C4-2B (cell line): ENCODE results near the gene SEMA3B.
"Not testable (repeated sequence)": the region's sequence is repeated elsewhere in the genome, so short reads cannot be mapped to it uniquely, and the experiment has no call there.

Source experiments
- H3K27ac ChIP-seq: fragments of 450-650 bp; 2 replicates; pipeline ENCODE4 v1.5.1; 2017
- CTCF ChIP-seq: fragments of 450-650 bp; conservative IDR thresholded peaks from 2 replicates; pipeline ENCODE4 v1.5.1; 2017; ENCODE audit warnings: mild to moderate bottlenecking
- ZFX ChIP-seq: fragments of 450-650 bp; IDR thresholded peaks from 2 replicates; pipeline ENCODE4 v1.6.1; 2017

Gene SEMA3B

DNA sequence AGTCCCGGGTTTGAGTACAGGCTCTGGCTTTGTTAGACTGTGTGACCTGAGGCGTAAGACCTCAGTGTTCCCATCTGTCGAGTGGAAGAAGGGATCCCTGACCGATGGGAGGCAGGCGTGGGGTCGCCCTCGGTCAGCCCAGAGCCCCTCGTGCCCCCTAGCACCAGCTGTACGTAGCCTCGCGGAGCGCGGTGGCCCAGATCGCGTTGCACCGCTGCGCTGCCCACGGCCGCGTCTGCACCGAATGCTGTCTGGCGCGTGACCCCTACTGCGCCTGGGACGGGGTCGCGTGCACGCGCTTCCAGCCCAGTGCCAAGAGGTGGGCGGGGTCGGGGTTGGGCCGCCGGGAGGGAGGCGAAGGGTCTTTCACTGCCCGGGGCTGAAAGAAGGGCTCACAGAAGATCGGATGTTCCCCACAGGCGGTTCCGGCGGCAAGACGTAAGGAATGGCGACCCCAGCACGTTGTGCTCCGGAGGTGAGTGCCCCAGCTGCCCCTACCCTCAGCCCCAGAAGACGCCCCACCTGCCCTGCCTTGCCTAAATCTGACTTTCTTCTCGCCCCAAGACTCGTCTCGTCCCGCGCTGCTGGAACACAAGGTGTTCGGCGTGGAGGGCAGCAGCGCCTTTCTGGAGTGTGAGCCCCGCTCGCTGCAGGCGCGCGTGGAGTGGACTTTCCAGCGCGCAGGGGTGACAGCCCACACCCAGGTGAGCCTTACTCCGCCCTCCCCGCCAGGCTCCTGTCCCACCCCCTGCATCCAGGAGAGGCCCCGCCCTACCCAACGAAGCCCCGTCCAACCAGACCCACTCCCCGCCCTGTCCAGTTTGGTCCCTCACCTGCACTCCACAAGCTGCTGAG is 6.4 kb downstream of the SEMA3B start:
- H3K27ac ChIP-seq: no peak overlapping the region
- TF ChIP-seq CTCF: no peak
- no peak for TF ChIP-seq ZFX

GRCh38 chr3:50275996-50276761 is 7.2 kb downstream of the SEMA3B start:
- TF ChIP-seq CTCF (no peak), ZFX (no peak)
- no peak overlapping the region for H3K27ac ChIP-seq

DNA sequence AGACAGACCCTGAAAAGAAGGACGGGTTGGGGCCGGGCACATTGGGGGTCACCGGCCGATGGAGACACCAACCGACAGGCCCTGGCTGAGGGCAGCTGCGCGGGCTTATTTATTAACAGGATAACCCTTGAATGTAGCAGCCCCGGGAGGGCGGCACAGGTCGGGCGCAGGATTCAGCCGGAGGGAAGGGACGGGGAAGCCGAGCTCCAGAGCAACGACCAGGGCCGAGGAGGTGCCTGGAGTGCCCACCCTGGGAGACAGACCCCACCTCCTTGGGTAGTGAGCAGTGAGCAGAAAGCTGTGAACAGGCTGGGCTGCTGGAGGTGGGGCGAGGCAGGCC is 7.8 kb downstream of the SEMA3B start:
- no peak overlapping the region for H3K27ac ChIP-seq
- TF ChIP-seq ZFX: no peak
- no peak for TF ChIP-seq CTCF

- no peak overlapping the region for H3K27ac ChIP-seq
- TF ChIP-seq ZFX (no peak), CTCF (no peak)
Measured at GRCh38 chr3:50278123-50278879, 9.4 kb downstream of the SEMA3B start.

DNA sequence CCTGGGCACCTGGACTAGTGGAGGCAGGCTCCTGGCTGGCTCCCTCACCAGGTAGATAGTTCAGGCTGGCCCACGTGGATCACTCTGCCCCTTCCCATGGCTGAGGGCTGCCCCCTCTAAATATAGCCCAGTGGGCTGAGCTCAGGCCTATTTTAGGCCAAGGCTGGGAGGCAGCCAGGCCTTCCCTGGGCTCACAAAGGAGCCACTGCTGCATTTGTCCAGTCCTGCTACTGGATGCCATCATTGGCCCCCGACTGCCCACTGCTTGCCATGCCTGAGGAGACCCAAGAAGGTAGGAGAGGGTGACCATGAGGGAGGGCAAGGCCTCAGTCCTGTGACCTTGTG is 9.9 kb downstream of the SEMA3B start, which contains the start of gene LSMEM2:
Gene LSMEM2 (plus strand): TSS at position 208 of the 345 bp plus-strand sequence. CDS start 27 bp downstream, at position 235.
- TF ChIP-seq ZFX (no peak), CTCF (no peak)
- no peak within 1 kb of the TSS for H3K27ac ChIP-seq

DNA sequence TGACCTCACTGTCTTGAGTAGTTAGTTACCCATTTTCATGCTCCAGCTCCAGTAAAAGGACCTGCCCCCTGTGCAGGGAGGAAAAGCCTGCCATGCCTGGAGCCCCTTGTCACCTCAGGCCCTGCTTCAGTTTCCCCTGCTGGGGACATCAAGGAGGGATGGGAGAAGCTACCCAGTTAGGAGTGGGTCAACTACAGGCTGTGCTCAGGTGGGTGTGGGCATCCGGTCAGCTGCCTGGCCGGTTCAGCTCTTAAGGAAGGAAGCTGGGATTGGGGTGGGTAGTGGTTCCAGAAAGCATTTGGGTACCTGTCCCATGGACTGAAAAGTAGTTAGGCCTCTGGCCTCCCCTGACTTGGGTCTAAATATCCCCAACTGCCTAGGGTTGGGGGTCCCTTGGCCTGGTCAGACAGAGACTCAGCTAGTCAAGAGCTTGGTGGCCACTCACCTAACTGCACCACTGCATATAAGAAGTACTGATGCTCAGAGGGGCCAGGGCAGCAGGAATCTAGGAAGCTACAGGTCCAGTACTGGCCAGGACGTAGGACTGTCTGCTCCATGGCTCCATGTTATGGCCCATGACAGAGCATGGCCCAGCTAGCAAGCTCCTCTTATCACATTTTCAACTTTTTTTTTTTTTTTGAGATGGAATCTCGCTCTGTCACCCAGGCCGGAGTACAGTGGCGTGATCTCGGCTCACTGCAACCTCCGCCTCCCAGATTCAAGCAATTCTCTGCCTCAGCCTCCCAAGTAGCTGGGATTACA is 10.5 kb downstream of the SEMA3B start:
- H3K27ac ChIP-seq: no peak overlapping the region
- TF ChIP-seq CTCF: no peak
- TF ChIP-seq ZFX: no peak

DNA sequence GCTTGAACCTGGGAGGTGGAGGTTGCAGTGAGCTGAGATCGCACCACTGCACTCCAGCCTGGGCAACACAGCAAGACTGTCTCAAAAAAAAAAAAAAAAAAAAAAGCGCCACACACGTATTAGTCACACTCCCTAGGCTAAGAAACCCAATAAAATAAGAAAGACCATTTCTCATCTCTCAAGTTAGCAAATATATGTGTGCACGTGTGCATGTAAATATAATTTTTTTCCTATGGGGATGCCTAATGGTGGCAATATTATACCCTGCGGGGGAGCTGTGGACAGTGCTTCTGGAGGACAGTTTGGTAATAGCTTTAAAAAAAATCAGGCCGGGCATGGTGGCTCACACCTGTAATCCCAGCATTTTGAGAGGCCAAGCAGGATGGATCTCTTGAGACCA is 15.2 kb downstream of the SEMA3B start:
- not testable (repeated sequence) for H3K27ac ChIP-seq
